K562 (cell line): Measurements from ENCODE around the gene PHKG2. TPM values are rescaled to one million over a fixed set of nuclear protein-coding genes. Genes with fewer than 3 reads are reported as not detected.

ENCODE experiments used
- ATF1 ChIP-seq, 2 experiments: fragments of 450-650 bp in 1 of 2; IDR thresholded peaks; 2 replicates each; pipeline ENCODE4 v1.6.1; 2016; ENCODE audit warnings: missing compliant biosample characterization in 1 of 2, missing genetic modification characterization in 1 of 2
- CXXC5 ChIP-seq: fragments of 250-450 bp; sonication (Bioruptor Pico); IDR thresholded peaks from 2 replicates; pipeline ENCODE4 v1.8.0; 2022; ENCODE audit warnings: inconsistent platforms, mild to moderate bottlenecking, moderate library complexity
- ESRRA ChIP-seq: fragments of 450-650 bp; IDR thresholded peaks from 2 replicates; pipeline ENCODE4 v1.6.1; 2014; ENCODE audit warnings: low read depth, mild to moderate bottlenecking, moderate library complexity, borderline replicate concordance
- FOXM1 ChIP-seq, 2 experiments: fragments of 450-650 bp in 1 of 2; sonication (generic) in 1 of 2; formaldehyde crosslinking in 1 of 2; IDR thresholded peaks; 2 replicates each; pipeline versions ENCODE4 v1.6.1 to v1.9.0; 2017 to 2022; ENCODE audit warnings: low read depth in 2 of 2, mild to moderate bottlenecking in 2 of 2, missing genetic modification reagents in 1 of 2, moderate library complexity in 1 of 2
- FOXP1 ChIP-seq: sonication (generic); formaldehyde crosslinking; IDR thresholded peaks from 2 replicates; pipeline ENCODE4 v1.8.0; 2022; ENCODE audit warnings: mild to moderate bottlenecking, missing genetic modification reagents
- NEUROD1 ChIP-seq: fragments of 150-350 bp; IDR thresholded peaks from 2 replicates; pipeline ENCODE4 v1.6.1; 2014; ENCODE audit warnings: borderline replicate concordance, low read length, low read depth; ENCODE audit not compliant: partially characterized antibody
- NFRKB ChIP-seq: fragments of 450-650 bp; IDR thresholded peaks from 2 replicates; pipeline ENCODE4 v1.6.1; 2016; ENCODE audit warnings: low read depth
- NR2C2 ChIP-seq, 2 experiments: fragments of 200-800 bp in 1 of 2; sonication (Bioruptor generic) in 1 of 2; sonication (generic) in 1 of 2; formaldehyde crosslinking in 1 of 2; IDR thresholded peaks; 2 replicates each; pipeline versions ENCODE4 v1.6.1 to v1.8.0; 2016 to 2022; ENCODE audit warnings: mild to moderate bottlenecking in 1 of 2, missing compliant biosample characterization in 1 of 2, missing genetic modification characterization in 1 of 2, missing genetic modification reagents in 1 of 2
- NR4A1 ChIP-seq, 2 experiments: fragments of 250-450 bp in 1 of 2; fragments of 450-650 bp in 1 of 2; sonication (Bioruptor Pico) in 1 of 2; IDR thresholded peaks; 2 replicates each; pipeline versions ENCODE4 v1.4.0 to v1.6.1; 2016 to 2020; ENCODE audit warnings: mild to moderate bottlenecking in 2 of 2, missing compliant biosample characterization in 1 of 2, missing genetic modification characterization in 1 of 2, moderate library complexity in 1 of 2
- PHTF2 ChIP-seq: fragments of 250-450 bp; sonication (Bioruptor Pico); IDR thresholded peaks from 2 replicates; pipeline ENCODE4 v1.5.0; 2021; ENCODE audit warnings: mild to moderate bottlenecking
- POLR2A ChIP-seq: fragments of 450-650 bp; conservative IDR thresholded peaks from 2 replicates; pipeline ENCODE4 v1.6.1; 2016
- SIN3B ChIP-seq: fragments of 450-650 bp; IDR thresholded peaks from 2 replicates; pipeline ENCODE4 v1.6.1; 2017; ENCODE audit warnings: low read depth, mild to moderate bottlenecking, moderate library complexity
- SOX6 ChIP-seq: fragments of 450-650 bp; IDR thresholded peaks from 2 replicates; pipeline ENCODE4 v1.6.1; 2014; ENCODE audit warnings: mild to moderate bottlenecking
- ZBTB17 ChIP-seq: fragments of 450-650 bp; formaldehyde crosslinking; IDR thresholded peaks from 2 replicates; pipeline ENCODE4 v1.4.0; 2020; ENCODE audit warnings: mild to moderate bottlenecking
- ZFPM2 ChIP-seq: fragments of 250-450 bp; sonication (Bioruptor Pico); IDR thresholded peaks from 2 replicates; pipeline ENCODE4 v1.5.1; 2022; ENCODE audit warnings: mild to moderate bottlenecking
- polyA plus RNA-seq, 8 experiments: library from polyadenylated mRNA; depleted of rRNA in 4 of 8; stranded (reverse) in 5 of 8; unstranded in 3 of 8; fragments of >200 nt; fragmentation: Nextera tagmentation in 2 of 8; fragmentation: Illumina TruSeq in 1 of 8; extraction: Ambion mirVana in 2 of 8; extraction: Trizol in 1 of 8; gene quantifications; 2 replicates each; pipeline versions ENCODE4 v1.2.1 to v1.2.3, GENCODE V29; 2011 to 2014; ENCODE audit warnings: inconsistent platforms in 1 of 8, missing spikeins in 1 of 8
- total RNA-seq, 7 experiments: library from RNA; depleted of rRNA in 6 of 7; stranded (reverse); fragments of >200 nt in 6 of 7; fragmentation: Illumina TruSeq in 2 of 7; extraction: Trizol in 2 of 7; gene quantifications; 2 replicates each; pipeline versions ENCODE4 v1.2.1 to v1.2.3, GENCODE V29; 2011 to 2021; ENCODE audit warnings: low replicate concordance in 1 of 7
- TF ChIP-seq, protein P1 (sequence below): fragments of 250-450 bp; sonication (Bioruptor Pico); IDR thresholded peaks from 2 replicates; pipeline ENCODE4 v1.4.0; 2020
- TF ChIP-seq, protein P2 (sequence below), 2 experiments: fragments of 450-650 bp; IDR thresholded peaks; 2 replicates each; pipeline ENCODE4 v1.6.1; 2018; ENCODE audit warnings: mild to moderate bottlenecking in 2 of 2, low read depth in 1 of 2; ENCODE audit not compliant: partially characterized antibody in 2 of 2

The PHKG2 gene
- total and polyA plus RNA-seq, 9 of the 15 experiments (the other 6 are each of a cell fraction or from before 2014, with no cell fraction given), result 5.8 to 54.2 (median 30.7) TPM

DNA sequence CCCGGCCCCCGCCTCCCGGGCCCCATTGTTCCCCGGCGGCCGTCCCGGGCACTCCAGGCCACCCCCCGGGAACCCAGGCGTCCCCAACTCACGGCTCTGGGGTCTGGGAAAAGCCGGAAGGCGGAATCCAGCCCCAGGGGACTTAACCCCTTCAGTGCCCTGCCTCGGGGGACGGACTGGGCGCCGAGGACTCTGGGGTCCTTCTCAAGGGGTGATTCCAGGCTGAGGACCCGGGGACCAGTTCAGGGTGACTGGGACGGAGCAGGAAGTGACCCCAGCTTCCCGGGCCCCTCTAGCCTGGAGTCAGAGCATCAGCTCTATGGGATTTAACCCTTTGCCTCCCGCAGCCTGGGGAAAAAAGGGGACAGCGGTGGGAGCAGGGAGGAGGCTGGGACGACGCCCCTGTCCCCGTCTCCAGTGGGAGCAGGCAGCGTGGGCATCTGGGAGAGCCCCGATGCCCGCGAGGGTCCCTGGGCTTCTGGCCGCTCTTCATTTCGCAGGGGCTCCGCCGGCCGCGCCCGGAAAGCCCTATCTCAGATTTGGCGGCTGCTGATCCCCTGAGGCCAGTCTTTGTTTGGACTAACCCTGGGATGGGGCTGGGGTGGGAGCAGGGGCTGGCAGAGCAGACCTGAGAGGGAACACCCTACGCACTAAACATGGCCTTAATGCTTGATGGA, 38.8 kb downstream of the PHKG2 start, which contains the start of gene ZNF629 (continued):
- TF ChIP-seq, protein P1, sequence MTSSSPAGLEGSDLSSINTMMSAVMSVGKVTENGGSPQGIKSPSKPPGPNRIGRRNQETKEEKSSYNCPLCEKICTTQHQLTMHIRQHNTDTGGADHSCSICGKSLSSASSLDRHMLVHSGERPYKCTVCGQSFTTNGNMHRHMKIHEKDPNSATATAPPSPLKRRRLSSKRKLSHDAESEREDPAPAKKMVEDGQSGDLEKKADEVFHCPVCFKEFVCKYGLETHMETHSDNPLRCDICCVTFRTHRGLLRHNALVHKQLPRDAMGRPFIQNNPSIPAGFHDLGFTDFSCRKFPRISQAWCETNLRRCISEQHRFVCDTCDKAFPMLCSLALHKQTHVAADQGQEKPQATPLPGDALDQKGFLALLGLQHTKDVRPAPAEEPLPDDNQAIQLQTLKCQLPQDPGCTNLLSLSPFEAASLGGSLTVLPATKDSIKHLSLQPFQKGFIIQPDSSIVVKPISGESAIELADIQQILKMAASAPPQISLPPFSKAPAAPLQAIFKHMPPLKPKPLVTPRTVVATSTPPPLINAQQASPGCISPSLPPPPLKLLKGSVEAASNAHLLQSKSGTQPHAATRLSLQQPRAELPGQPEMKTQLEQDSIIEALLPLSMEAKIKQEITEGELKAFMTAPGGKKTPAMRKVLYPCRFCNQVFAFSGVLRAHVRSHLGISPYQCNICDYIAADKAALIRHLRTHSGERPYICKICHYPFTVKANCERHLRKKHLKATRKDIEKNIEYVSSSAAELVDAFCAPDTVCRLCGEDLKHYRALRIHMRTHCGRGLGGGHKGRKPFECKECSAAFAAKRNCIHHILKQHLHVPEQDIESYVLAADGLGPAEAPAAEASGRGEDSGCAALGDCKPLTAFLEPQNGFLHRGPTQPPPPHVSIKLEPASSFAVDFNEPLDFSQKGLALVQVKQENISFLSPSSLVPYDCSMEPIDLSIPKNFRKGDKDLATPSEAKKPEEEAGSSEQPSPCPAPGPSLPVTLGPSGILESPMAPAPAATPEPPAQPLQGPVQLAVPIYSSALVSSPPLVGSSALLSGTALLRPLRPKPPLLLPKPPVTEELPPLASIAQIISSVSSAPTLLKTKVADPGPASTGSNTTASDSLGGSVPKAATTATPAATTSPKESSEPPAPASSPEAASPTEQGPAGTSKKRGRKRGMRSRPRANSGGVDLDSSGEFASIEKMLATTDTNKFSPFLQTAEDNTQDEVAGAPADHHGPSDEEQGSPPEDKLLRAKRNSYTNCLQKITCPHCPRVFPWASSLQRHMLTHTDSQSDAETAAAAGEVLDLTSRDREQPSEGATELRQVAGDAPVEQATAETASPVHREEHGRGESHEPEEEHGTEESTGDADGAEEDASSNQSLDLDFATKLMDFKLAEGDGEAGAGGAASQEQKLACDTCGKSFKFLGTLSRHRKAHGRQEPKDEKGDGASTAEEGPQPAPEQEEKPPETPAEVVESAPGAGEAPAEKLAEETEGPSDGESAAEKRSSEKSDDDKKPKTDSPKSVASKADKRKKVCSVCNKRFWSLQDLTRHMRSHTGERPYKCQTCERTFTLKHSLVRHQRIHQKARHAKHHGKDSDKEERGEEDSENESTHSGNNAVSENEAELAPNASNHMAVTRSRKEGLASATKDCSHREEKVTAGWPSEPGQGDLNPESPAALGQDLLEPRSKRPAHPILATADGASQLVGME (CRISPR knock-in tag), result 0 out of 2 replicates have a peak, but pooled peaks have one; percentile 22
- TF ChIP-seq CXXC5, result peak; percentile 49
- peak; percentile 75 for TF ChIP-seq ESRRA
- no peak for TF ChIP-seq PHTF2 (CRISPR knock-in tag)
- 0 out of 2 replicates have a peak, but pooled peaks have one; percentile 52 for TF ChIP-seq ZBTB17 (CRISPR knock-in tag)
- TF ChIP-seq SOX6, result peak; percentile 12; the same call in 1 of the 2 replicates
- TF ChIP-seq, protein P2, sequence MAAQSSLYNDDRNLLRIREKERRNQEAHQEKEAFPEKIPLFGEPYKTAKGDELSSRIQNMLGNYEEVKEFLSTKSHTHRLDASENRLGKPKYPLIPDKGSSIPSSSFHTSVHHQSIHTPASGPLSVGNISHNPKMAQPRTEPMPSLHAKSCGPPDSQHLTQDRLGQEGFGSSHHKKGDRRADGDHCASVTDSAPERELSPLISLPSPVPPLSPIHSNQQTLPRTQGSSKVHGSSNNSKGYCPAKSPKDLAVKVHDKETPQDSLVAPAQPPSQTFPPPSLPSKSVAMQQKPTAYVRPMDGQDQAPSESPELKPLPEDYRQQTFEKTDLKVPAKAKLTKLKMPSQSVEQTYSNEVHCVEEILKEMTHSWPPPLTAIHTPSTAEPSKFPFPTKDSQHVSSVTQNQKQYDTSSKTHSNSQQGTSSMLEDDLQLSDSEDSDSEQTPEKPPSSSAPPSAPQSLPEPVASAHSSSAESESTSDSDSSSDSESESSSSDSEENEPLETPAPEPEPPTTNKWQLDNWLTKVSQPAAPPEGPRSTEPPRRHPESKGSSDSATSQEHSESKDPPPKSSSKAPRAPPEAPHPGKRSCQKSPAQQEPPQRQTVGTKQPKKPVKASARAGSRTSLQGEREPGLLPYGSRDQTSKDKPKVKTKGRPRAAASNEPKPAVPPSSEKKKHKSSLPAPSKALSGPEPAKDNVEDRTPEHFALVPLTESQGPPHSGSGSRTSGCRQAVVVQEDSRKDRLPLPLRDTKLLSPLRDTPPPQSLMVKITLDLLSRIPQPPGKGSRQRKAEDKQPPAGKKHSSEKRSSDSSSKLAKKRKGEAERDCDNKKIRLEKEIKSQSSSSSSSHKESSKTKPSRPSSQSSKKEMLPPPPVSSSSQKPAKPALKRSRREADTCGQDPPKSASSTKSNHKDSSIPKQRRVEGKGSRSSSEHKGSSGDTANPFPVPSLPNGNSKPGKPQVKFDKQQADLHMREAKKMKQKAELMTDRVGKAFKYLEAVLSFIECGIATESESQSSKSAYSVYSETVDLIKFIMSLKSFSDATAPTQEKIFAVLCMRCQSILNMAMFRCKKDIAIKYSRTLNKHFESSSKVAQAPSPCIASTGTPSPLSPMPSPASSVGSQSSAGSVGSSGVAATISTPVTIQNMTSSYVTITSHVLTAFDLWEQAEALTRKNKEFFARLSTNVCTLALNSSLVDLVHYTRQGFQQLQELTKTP (IDR thresholded peaks at IDR 0.05; ENCODE audit: low read depth in 1 of 2, partially characterized antibody in 2 of 2), result peak in 1 of 2 experiments; percentile 59
- TF ChIP-seq ZFPM2 (CRISPR knock-in tag), result 0 out of 2 replicates have a peak, but pooled peaks have one; percentile 21
- TF ChIP-seq POLR2A, result peak; percentile 70
- TF ChIP-seq NFRKB, result peak; percentile 85
- TF ChIP-seq NEUROD1, result peak; percentile 75
- TF ChIP-seq NR2C2 (CRISPR knock-in tag; IDR thresholded peaks at IDR 0.05), result peak; percentile 73; the same call in 1 of the 2 replicates
- peak; percentile 96 for TF ChIP-seq NR2C2 (tag; IDR thresholded peaks at IDR 0.05)
- TF ChIP-seq ATF1 (CRISPR knock-in tag; IDR thresholded peaks at IDR 0.05), result no peak
- peak; percentile 61; the same call in 1 of the 2 replicates for TF ChIP-seq ATF1 (tag; IDR thresholded peaks at IDR 0.05)
- no peak for TF ChIP-seq NR4A1 (CRISPR knock-in tag; IDR thresholded peaks at IDR 0.05)
- TF ChIP-seq NR4A1 (tag; IDR thresholded peaks at IDR 0.05), result peak; percentile 65; the same call in 1 of the 2 replicates
- peak; percentile 63; the same call in 1 of the 2 replicates for TF ChIP-seq FOXM1 (IDR thresholded peaks at IDR 0.05; ENCODE audit: low read depth)
- no peak for TF ChIP-seq FOXM1 (CRISPR knock-in tag; IDR thresholded peaks at IDR 0.05; ENCODE audit: low read depth)
- no peak for TF ChIP-seq FOXP1 (CRISPR knock-in tag)
- TF ChIP-seq SIN3B, result peak; percentile 45; the same call in 1 of the 2 replicates
